Sigmoid colon (tissue), 3 donors: ENCODE measurements around the gene PRR12.

ENCODE experiments used
- POLR2A ChIP-seq, 2 donors: fragments of 450-650 bp; IDR thresholded peaks; one replicate each; pipeline ENCODE4 v1.6.1; 2016; ENCODE audit warnings: antibody characterized with exemption in 2 of 2, mild to moderate bottlenecking in 2 of 2, moderate library complexity in 2 of 2
- TF ChIP-seq, protein P1 (sequence below), 4 experiments: fragments of 450-650 bp in 3 of 4; fragments of 200-600 bp in 1 of 4; IDR thresholded peaks; one replicate each; pipeline ENCODE4 v1.5.1; 2016 to 2019; ENCODE audit warnings: antibody characterized with exemption in 4 of 4, mild to moderate bottlenecking in 3 of 4, moderate library complexity in 2 of 4

- TF ChIP-seq, protein P1, sequence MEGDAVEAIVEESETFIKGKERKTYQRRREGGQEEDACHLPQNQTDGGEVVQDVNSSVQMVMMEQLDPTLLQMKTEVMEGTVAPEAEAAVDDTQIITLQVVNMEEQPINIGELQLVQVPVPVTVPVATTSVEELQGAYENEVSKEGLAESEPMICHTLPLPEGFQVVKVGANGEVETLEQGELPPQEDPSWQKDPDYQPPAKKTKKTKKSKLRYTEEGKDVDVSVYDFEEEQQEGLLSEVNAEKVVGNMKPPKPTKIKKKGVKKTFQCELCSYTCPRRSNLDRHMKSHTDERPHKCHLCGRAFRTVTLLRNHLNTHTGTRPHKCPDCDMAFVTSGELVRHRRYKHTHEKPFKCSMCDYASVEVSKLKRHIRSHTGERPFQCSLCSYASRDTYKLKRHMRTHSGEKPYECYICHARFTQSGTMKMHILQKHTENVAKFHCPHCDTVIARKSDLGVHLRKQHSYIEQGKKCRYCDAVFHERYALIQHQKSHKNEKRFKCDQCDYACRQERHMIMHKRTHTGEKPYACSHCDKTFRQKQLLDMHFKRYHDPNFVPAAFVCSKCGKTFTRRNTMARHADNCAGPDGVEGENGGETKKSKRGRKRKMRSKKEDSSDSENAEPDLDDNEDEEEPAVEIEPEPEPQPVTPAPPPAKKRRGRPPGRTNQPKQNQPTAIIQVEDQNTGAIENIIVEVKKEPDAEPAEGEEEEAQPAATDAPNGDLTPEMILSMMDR (IDR thresholded peaks at IDR 0.05) = no peak
- no peak for TF ChIP-seq POLR2A (IDR thresholded peaks at IDR 0.05)
Measured at GRCh38 chr19:49615861-49616260, 24.9 kb downstream of the PRR12 start.
